ENCODE results near the gene ATE1.

GRCh38 chr10:121787169-121787568, 140.7 kb downstream of the ATE1 start:
- TF ChIP-seq CTCF (IDR thresholded peaks at IDR 0.05) (no peak), POLR2A (IDR thresholded peaks at IDR 0.05) (no peak)

All from heart left ventricle (tissue), 13 donors.